Ectodermal cell (in vitro differentiated cells): ENCODE results near the gene RCAN1.
"Not testable (repeated sequence)": the region's sequence is repeated elsewhere in the genome, so short reads cannot be mapped to it uniquely, and the experiment has no call there.

Source experiments
- H3K27ac ChIP-seq: 2 replicates; pipeline ENCODE4 v1.7.0; 2013; ENCODE audit warnings: mild to moderate bottlenecking, low read depth, low read length; ENCODE audit not compliant: insufficient read depth, poor library complexity, severe bottlenecking
- H3K27me3 ChIP-seq: 2 replicates; pipeline ENCODE4 v1.7.0; 2013; ENCODE audit warnings: mild to moderate bottlenecking, low read length; ENCODE audit not compliant: insufficient read depth, control insufficient read depth, poor library complexity, severe bottlenecking
- H3K36me3 ChIP-seq: one replicate; pipeline ENCODE4 v1.7.0; 2013; ENCODE audit warnings: low read length; ENCODE audit not compliant: control insufficient read depth, insufficient read depth
- H3K4me1 ChIP-seq: one replicate; pipeline ENCODE4 v1.7.0; 2013; ENCODE audit warnings: low read length; ENCODE audit not compliant: control insufficient read depth, insufficient read depth
- H3K4me3 ChIP-seq: 2 replicates; pipeline ENCODE4 v1.7.0; 2013; ENCODE audit warnings: low read depth, low read length, control low read depth; ENCODE audit not compliant: insufficient read depth
- H3K9me3 ChIP-seq: 2 replicates; pipeline ENCODE4 v1.7.0; 2013; ENCODE audit warnings: mild to moderate bottlenecking, low read length, moderate library complexity; ENCODE audit not compliant: control insufficient read depth
- WGBS, 2 experiments: methylation state at CpG; one replicate each; pipeline ENCODE4 v1.1.7; 2013; ENCODE audit warnings: missing lambda C conversion rate in 2 of 2; 5-methylcytosine and 5-hydroxymethylcytosine counted together

The RCAN1 gene

DNA sequence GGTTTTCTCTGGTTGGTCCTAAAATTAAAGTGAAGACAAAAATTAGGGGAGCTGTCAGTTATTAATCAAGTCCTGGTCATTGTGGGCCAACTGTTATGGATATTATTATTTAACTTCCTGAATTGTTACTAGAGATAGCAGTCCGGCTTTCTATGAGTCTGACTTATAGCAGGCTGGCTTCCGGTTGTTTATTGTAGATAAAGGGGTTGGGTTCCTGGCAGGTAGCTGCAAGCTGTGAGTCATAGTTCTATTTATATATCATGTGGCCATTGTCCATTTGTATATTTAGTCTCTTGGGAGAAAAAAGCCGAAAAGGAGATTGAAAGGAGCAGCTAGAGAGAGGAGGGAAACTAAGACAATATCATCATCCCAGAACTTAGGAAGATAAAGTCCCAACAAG lies 131.5 kb downstream of the RCAN1 start:
- WGBS, 2 experiments, result no CpG with 5 or more reads among the region's 3 CpGs
- not testable (repeated sequence) for H3K27ac ChIP-seq, H3K9me3 ChIP-seq, H3K36me3 ChIP-seq, H3K27me3 ChIP-seq, H3K4me3 ChIP-seq, H3K4me1 ChIP-seq

GRCh38 chr21:34467333-34467732 lies 147.6 kb downstream of the RCAN1 start:
- not testable (repeated sequence) for H3K27ac ChIP-seq, H3K9me3 ChIP-seq, H3K4me1 ChIP-seq, H3K27me3 ChIP-seq, H3K36me3 ChIP-seq, H3K4me3 ChIP-seq
- no CpG with 5 or more reads among the region's 3 CpGs for WGBS, 2 experiments
